Keratinocyte (primary cell): Measurements from ENCODE around the gene CEACAM21. TPM values are rescaled to one million over a fixed set of nuclear protein-coding genes. Genes with fewer than 3 reads are reported as not detected.

ENCODE experiments used
- DNase-seq: peaks from one replicate; pipeline ENCODE4 v3.0.0-alpha.2; 2011; ENCODE audit warnings: low read depth, missing footprints, low spot score
- FAIRE-seq: peaks from 2 replicates; lab custom pipeline; 2011; peaks lifted over from hg19 to GRCh38; lab: Jason Lieb, UNC
- H2AFZ ChIP-seq: 2 replicates; pipeline ENCODE4 v1.6.0; 2012; ENCODE audit warnings: low read length, control low read depth, inconsistent platforms; ENCODE audit not compliant: control insufficient read depth
- H3K27ac ChIP-seq: 2 replicates; pipeline ENCODE4 v1.5.1; 2011; ENCODE audit warnings: low read length; ENCODE audit not compliant: control insufficient read depth, insufficient read depth
- H3K27me3 ChIP-seq: 3 replicates; pipeline ENCODE4 v1.6.0; 2011; ENCODE audit warnings: low read length; ENCODE audit not compliant: control insufficient read depth, insufficient read depth; ENCODE audit errors: extremely low read depth
- H3K36me3 ChIP-seq, 2 experiments: 2 replicates in 1 of 2; 3 replicates in 1 of 2; pipeline ENCODE4 v1.5.1; 2011; ENCODE audit warnings: low read length in 2 of 2, mild to moderate bottlenecking in 1 of 2; ENCODE audit not compliant: control insufficient read depth in 2 of 2, insufficient read depth in 2 of 2; ENCODE audit errors: extremely low read depth in 1 of 2
- H3K4me1 ChIP-seq: 3 replicates; pipeline ENCODE4 v1.5.1; 2011; ENCODE audit warnings: low read length; ENCODE audit not compliant: control insufficient read depth, insufficient read depth; ENCODE audit errors: extremely low read depth
- H3K4me2 ChIP-seq: 3 replicates; pipeline ENCODE4 v1.6.0; 2011; ENCODE audit warnings: low read depth, low read length; ENCODE audit not compliant: control insufficient read depth, insufficient read depth; ENCODE audit errors: extremely low read depth
- H3K4me3 ChIP-seq, 3 experiments: fragments of 200-600 bp in 1 of 3; sonication (generic) in 1 of 3; 2 replicates in 2 of 3; 3 replicates in 1 of 3; pipeline ENCODE4 v1.5.1; 2011 to 2016; ENCODE audit warnings: low read length in 3 of 3, mild to moderate bottlenecking in 3 of 3, control low read depth in 2 of 3, inconsistent platforms in 1 of 3, low read depth in 1 of 3, mixed read lengths in 1 of 3, mixed run types in 1 of 3, moderate library complexity in 1 of 3; ENCODE audit not compliant: control insufficient read depth in 2 of 3, insufficient read depth in 2 of 3; ENCODE audit errors: extremely low read depth in 1 of 3
- H3K79me2 ChIP-seq: 2 replicates; pipeline ENCODE4 v1.6.0; 2012; ENCODE audit warnings: low read length; ENCODE audit not compliant: control insufficient read depth, insufficient read depth
- H3K9ac ChIP-seq: 3 replicates; pipeline ENCODE4 v1.6.0; 2011; ENCODE audit warnings: low read length; ENCODE audit not compliant: control insufficient read depth, insufficient read depth; ENCODE audit errors: extremely low read depth
- H3K9me1 ChIP-seq: 3 replicates; pipeline ENCODE4 v1.6.0; 2011; ENCODE audit warnings: low read length; ENCODE audit not compliant: control insufficient read depth, insufficient read depth; ENCODE audit errors: extremely low read depth
- H3K9me3 ChIP-seq: 2 replicates; pipeline ENCODE4 v1.5.1; 2012; ENCODE audit warnings: low read depth, low read length; ENCODE audit not compliant: control insufficient read depth
- H4K20me1 ChIP-seq: 3 replicates; pipeline ENCODE4 v1.6.0; 2011; ENCODE audit warnings: low read length; ENCODE audit not compliant: control insufficient read depth, insufficient read depth; ENCODE audit errors: extremely low read depth
- EZH2 ChIP-seq: IDR thresholded peaks from one replicate; pipeline ENCODE4 v1.6.1; 2012; ENCODE audit warnings: inconsistent platforms, mild to moderate bottlenecking, low read length, moderate library complexity
- dilution Hi-C: fragments of 300-500 bp; cut with MboI; formaldehyde crosslinking; loops from one replicate; pipeline ENCODE4 v1.7.0; 2020; ENCODE audit warnings: low sequenced_read_pairs; ENCODE audit not compliant: extremely low pct_ligation_motif_present
- polyA plus RNA-seq, 5 experiments: library from polyadenylated mRNA; depleted of rRNA in 3 of 5; stranded (reverse) in 3 of 5; stranded (forward) in 1 of 5; unstranded in 1 of 5; fragments of >200 nt; gene quantifications; 1 replicate in 1 of 5; 2 replicates in 3 of 5; 3 replicates in 1 of 5; pipeline versions ENCODE4 v1.2.1 to v1.2.3, GENCODE V29; 2011 to 2012; ENCODE audit warnings: missing spikeins in 2 of 5, low read depth in 1 of 5, low replicate concordance in 1 of 5
- TF ChIP-seq, protein P1 (sequence below), 3 experiments: IDR thresholded peaks in 1 of 3; conservative IDR thresholded peaks in 1 of 3; optimal IDR thresholded peaks in 1 of 3; 2 replicates in 2 of 3; 3 replicates in 1 of 3; pipeline versions ENCODE3 to v1.5.1; 2011; ENCODE audit warnings: low read length in 3 of 3, mild to moderate bottlenecking in 3 of 3, moderate library complexity in 2 of 3, control low read depth in 1 of 3, inconsistent platforms in 1 of 3; ENCODE audit not compliant: insufficient read depth in 2 of 3; ENCODE audit errors: extremely low read depth in 1 of 3

The CEACAM21 gene
- polyA plus RNA-seq, 1 donor (not counting 4 experiments of a cell fraction or from before 2014, with no cell fraction given) = not detected

DNA sequence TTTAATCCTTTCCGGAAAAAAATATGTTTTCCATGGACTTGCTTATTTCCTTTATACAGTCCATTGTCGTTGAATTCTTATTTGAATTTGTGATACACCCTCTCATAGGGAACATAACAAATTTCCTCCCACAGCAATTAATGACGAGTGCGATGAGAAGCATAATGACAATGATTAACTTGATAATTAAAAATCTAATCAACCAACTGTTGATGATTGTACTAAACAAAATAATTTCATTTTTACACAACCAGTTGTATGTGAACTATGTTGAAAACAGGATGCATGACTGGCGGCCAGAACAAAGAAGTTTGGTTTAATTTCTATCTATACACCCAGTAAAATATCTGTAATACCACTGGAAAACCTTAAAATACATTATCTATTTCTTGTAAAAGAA, 26.1 kb upstream of the CEACAM21 start:
- H3K9me1 ChIP-seq = no peaks in the 10 kb centered on the region
- FAIRE-seq = no peak
- no peaks in the 10 kb centered on the region for H3K36me3 ChIP-seq
- H3K27ac ChIP-seq = no peak overlapping the region
- dilution Hi-C loops = no loop called here
- H3K79me2 ChIP-seq = no peaks in the 10 kb centered on the region
- H4K20me1 ChIP-seq = no peaks in the 10 kb centered on the region
- H3K4me1 ChIP-seq = no peaks in the 10 kb centered on the region
- no peak overlapping the region for H3K4me2 ChIP-seq
- DNase-seq = no peak
- no peaks in the 10 kb centered on the region for H3K9me3 ChIP-seq
- H2AFZ ChIP-seq = no peak overlapping the region
- TF ChIP-seq, protein P1, sequence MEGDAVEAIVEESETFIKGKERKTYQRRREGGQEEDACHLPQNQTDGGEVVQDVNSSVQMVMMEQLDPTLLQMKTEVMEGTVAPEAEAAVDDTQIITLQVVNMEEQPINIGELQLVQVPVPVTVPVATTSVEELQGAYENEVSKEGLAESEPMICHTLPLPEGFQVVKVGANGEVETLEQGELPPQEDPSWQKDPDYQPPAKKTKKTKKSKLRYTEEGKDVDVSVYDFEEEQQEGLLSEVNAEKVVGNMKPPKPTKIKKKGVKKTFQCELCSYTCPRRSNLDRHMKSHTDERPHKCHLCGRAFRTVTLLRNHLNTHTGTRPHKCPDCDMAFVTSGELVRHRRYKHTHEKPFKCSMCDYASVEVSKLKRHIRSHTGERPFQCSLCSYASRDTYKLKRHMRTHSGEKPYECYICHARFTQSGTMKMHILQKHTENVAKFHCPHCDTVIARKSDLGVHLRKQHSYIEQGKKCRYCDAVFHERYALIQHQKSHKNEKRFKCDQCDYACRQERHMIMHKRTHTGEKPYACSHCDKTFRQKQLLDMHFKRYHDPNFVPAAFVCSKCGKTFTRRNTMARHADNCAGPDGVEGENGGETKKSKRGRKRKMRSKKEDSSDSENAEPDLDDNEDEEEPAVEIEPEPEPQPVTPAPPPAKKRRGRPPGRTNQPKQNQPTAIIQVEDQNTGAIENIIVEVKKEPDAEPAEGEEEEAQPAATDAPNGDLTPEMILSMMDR (optimal IDR thresholded peaks at IDR 0.05 in 1 of 3, IDR thresholded peaks at IDR 0.05 in 1 of 3, conservative IDR thresholded peaks at IDR 0.05 in 1 of 3; ENCODE audit: extremely low read depth in 1 of 3, insufficient read depth in 2 of 3, low read length in 3 of 3) = no peak
- no peak for TF ChIP-seq EZH2
- H3K27me3 ChIP-seq = peaks cover 10% of the 10 kb centered on the region
- no peak overlapping the region for H3K9ac ChIP-seq
- no peak overlapping the region for H3K4me3 ChIP-seq

DNA sequence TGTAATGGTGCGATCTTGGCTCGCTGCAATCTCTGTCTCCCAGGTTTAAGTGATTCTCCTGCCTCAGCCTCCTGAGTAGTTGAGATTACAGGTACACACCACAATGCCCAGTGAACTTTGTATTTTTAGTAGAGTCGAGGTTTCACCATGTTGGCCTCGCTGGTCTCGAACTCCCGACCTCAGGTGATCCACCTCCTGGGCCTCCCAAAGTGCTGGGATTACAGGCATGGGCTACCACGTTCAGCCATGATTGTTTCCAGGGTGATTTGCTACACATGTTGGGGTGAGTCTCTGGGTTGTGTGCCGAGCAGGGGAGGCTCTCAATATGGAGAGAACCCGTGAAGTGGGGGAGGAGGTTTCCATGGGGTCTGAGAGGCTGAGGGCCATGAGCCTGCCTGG, 24.8 kb upstream of the CEACAM21 start:
- H3K4me1 ChIP-seq = no peaks in the 10 kb centered on the region
- H3K27ac ChIP-seq = no peak overlapping the region
- dilution Hi-C loops = no loop called here
- H3K4me3 ChIP-seq = no peak overlapping the region
- H3K27me3 ChIP-seq = peaks cover 9% of the 10 kb centered on the region
- DNase-seq (no peak), FAIRE-seq (no peak)
- TF ChIP-seq EZH2 = no peak
- TF ChIP-seq, protein P1 (optimal IDR thresholded peaks at IDR 0.05 in 1 of 3, IDR thresholded peaks at IDR 0.05 in 1 of 3, conservative IDR thresholded peaks at IDR 0.05 in 1 of 3; ENCODE audit: extremely low read depth in 1 of 3, insufficient read depth in 2 of 3, low read length in 3 of 3) = no peak
- H3K4me2 ChIP-seq = no peak overlapping the region
- H2AFZ ChIP-seq = no peak overlapping the region
- H3K9ac ChIP-seq = no peak overlapping the region
- no peaks in the 10 kb centered on the region for H4K20me1 ChIP-seq
- H3K9me3 ChIP-seq = no peaks in the 10 kb centered on the region
- H3K79me2 ChIP-seq = no peaks in the 10 kb centered on the region
- H3K9me1 ChIP-seq = no peaks in the 10 kb centered on the region
- no peaks in the 10 kb centered on the region for H3K36me3 ChIP-seq
